GM13976 (cell line): ENCODE results near the gene AGBL1.

ENCODE experiments used
- DNase-seq: peaks from one replicate; pipeline ENCODE4 v3.0.0; 2012; ENCODE audit warnings: low spot score
- in situ Hi-C: fragments of 300-500 bp; cut with MboI; formaldehyde crosslinking; loops from one replicate; pipeline ENCODE4 v1.12.0; 2022; ENCODE audit warnings: low sequenced_read_pairs, mixed read lengths, inconsistent platforms; ENCODE audit not compliant: unreplicated experiment
- TF ChIP-seq, protein P1 (sequence below): IDR thresholded peaks from 2 replicates; pipeline ENCODE4 v1.5.1; 2012; ENCODE audit warnings: borderline replicate concordance, mild to moderate bottlenecking; ENCODE audit not compliant: insufficient read depth; ENCODE audit errors: extremely low read depth, missing control alignments, control extremely low read depth

Gene AGBL1

DNA sequence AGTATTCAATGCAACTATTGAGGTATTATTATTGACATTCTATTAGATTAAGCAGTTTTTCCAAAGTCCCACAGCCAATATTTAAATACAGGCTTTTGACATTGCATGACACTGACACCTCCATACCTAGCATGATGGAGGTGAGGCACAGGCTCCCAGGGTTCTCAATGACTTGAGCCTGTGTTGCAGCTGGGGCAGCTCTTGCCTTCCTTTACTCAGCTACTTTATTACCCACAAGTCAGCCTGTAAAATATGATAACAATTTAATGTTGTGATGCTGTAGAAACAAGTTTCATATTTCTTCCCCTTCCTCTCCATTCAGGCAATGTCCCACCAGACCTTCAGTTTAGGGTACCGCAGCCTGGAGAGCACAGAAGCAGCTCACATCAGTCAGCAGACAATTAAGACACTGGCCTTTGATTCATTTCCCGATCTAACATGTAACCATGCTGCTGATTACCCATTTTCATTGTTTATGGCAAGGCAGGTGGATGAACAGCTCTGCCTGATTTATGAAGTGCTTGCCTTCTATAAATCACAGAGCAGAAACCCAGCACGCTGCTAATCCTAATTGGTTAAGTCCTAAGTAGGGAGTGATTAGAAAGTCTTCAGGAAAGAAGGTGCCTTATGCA, 826.1 kb downstream of the AGBL1 start:
- TF ChIP-seq, protein P1, sequence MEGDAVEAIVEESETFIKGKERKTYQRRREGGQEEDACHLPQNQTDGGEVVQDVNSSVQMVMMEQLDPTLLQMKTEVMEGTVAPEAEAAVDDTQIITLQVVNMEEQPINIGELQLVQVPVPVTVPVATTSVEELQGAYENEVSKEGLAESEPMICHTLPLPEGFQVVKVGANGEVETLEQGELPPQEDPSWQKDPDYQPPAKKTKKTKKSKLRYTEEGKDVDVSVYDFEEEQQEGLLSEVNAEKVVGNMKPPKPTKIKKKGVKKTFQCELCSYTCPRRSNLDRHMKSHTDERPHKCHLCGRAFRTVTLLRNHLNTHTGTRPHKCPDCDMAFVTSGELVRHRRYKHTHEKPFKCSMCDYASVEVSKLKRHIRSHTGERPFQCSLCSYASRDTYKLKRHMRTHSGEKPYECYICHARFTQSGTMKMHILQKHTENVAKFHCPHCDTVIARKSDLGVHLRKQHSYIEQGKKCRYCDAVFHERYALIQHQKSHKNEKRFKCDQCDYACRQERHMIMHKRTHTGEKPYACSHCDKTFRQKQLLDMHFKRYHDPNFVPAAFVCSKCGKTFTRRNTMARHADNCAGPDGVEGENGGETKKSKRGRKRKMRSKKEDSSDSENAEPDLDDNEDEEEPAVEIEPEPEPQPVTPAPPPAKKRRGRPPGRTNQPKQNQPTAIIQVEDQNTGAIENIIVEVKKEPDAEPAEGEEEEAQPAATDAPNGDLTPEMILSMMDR = no peak
- DNase-seq = no peak
- in situ Hi-C loops = loop anchor here (25.0 kb wide), 1 partner anchor 1332 kb away; no protein-coding TSS in a partner anchor

DNA sequence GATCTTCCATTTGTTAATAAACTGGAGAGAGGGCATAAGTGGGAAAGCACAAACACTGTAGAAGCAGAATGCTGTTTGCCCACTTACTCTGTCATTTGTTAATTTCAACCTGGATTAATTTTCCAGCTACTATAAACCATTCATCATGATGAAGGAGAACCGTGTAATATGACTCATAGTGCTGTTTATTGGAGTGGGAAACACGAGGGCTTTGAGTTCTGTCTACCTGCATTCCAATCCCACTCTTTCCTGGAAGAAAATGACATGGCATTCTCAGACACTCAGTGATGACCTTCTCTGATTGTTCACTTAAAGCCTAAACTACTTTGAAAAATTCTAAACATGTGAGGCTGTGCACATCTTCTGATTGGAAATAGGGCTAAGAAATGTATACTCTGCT, 826.7 kb downstream of the AGBL1 start:
- no peak for DNase-seq
- in situ Hi-C loops = loop anchor here (25.0 kb wide), 1 partner anchor 1331 kb away; no protein-coding TSS in a partner anchor
- TF ChIP-seq, protein P1 = no peak

DNA sequence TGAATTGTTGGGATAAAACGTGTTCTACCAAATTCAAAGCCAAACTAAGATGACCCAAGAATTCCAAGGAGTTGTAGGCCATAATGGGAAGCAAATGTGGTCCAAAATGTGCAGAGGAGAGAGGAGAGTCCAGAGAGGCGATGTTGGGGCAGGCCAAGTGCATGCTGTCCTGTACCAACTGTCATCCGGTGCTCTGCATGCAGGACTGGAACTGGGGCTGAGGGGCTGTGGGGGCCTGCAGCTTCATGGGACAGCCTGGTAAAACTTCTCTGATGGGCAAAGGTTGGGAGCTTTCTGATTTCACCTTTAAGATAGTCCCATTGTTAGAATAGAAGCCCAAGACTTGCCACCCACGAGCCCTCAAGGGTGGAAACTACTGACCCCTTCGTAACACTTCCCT, 831.4 kb downstream of the AGBL1 start:
- no peak for DNase-seq
- in situ Hi-C loops = loop anchor here (25.0 kb wide), 1 partner anchor 1326 kb away; no protein-coding TSS in a partner anchor
- TF ChIP-seq, protein P1 = no peak

DNA sequence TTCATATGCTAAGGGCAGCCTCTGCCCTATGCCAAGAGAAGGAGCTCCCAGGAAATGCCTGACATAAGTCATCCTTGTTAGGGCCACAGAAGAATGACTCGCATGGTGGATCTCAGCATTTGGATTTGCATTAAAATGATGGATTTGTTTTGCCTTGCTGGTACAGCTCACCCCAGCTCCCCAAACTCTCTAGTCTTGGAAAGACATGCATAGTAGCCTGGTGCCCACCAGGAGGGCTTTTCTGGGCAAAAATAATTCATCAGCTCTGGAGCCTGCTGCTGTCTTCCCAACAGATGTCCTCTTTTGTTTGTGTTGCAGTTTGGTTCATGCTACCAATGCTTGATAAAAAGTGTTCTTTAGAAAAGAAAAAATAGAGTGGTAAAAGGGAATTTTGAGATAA, 833.0 kb downstream of the AGBL1 start:
- in situ Hi-C loops = loop anchor here (25.0 kb wide), 1 partner anchor 1325 kb away; no protein-coding TSS in a partner anchor
- TF ChIP-seq, protein P1 = no peak
- no peak for DNase-seq

DNA sequence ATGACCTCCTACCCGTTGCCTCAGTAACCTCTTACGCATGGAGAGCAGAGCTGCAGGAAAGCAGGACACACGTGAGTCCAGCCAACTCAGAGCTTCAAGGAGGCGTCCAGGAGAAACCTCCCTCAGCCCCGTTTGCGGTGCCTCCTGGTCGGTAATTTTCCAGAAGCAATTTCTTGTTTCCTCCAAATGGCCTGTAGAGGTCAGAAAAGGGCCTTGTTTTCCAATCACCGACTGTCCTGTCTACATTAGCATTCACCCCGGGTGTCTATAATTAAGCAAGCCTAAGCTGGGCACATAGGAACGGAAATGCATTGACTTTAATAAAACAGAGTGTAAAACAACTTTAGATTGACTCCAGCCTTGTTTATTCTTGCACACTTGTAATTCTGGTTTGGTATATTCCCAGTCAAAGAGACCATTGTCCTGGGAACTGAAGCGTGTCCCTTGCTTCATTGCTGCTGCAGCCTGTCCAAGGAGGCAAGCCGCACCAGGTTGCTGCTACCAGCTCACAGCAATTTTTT, 836.2 kb downstream of the AGBL1 start:
- peak; percentile 28 for DNase-seq
- in situ Hi-C loops = loop anchor here (25.0 kb wide), 1 partner anchor 1321 kb away; no protein-coding TSS in a partner anchor
- TF ChIP-seq, protein P1 = no peak

DNA sequence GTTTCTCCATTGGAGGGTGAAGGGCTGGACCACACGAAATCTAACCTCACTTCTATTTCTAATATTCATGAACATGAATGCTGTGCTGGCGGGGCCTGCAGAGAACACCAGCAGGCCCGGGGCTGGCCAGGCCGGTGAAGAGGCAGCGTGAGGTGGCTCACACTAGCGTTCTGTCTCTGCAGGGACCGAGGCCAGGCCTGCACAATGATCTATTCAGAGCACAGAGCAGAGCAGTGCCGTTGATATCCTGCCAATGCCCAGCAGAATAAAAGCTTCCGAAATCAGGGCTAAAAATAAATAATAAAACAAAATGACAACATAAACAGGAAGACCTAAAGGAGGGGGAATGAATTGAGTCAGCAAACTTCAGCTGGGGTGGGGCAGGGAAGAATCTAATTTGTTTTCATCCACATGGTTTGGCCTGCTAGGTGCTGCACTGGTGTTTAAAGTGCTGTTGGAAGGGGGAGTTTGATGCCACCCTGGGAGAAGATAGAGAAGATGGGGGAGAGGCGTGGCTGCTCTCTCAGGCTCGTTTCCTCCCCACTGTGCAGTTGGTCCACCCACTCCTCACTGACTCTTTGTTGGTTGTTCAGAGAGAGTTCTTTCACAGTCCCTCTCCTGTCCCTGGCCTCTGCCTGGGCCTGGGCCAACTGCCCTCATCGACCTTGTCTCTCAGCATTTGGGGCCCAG, 837.1 kb downstream of the AGBL1 start:
- DNase-seq = no peak
- in situ Hi-C loops = loop anchor here (25.0 kb wide), 1 partner anchor 1320 kb away; no protein-coding TSS in a partner anchor
- TF ChIP-seq, protein P1 = no peak
